Naive thymus-derived CD4-positive, alpha-beta T cell (primary cell): ENCODE data around the gene EXOSC6. TPM values are rescaled to one million over a fixed set of nuclear protein-coding genes. Genes with fewer than 3 reads are reported as not detected.

Experiments
- ATAC-seq: fragments of 150-1000 bp; cut with Tn5 transposase; 2 replicates; pipeline ENCODE4 v1.10.0; 2021; ENCODE audit warnings: mild to moderate bottlenecking, moderate library complexity
- CTCF ChIA-PET: fragments of 350-600 bp; sonication (Branson Sonifier 250); formaldehyde crosslinking; loops from one replicate; lab custom pipeline; 2021; ENCODE audit warnings: antibody characterized with exemption; lab: Charles Lee
- POLR2A ChIA-PET: fragments of 350-600 bp; sonication (Branson Sonifier 250); formaldehyde crosslinking; loops from one replicate; lab custom pipeline; 2021; ENCODE audit warnings: antibody characterized with exemption, inconsistent platforms; lab: Charles Lee
- DNase-seq, 9 donors: peaks; one replicate each; pipeline versions ENCODE4 v3.0.0 to v3.0.0-alpha.2; 2020 to 2022; ENCODE audit warnings: mixed read lengths in 1 of 9
- H3K27ac ChIP-seq: one replicate; pipeline ENCODE4 v1.7.0; 2013; ENCODE audit warnings: mild to moderate bottlenecking, low read depth, low read length, moderate library complexity
- H3K27me3 ChIP-seq, 2 donors: one replicate each; pipeline ENCODE4 v1.7.0; 2013; ENCODE audit warnings: low read length in 2 of 2, mild to moderate bottlenecking in 2 of 2, moderate library complexity in 2 of 2; ENCODE audit not compliant: control insufficient read depth in 2 of 2, insufficient read depth in 2 of 2
- H3K36me3 ChIP-seq, 3 experiments: 1 replicate in 2 of 3; 2 replicates in 1 of 3; pipeline ENCODE4 v1.7.0; 2013; ENCODE audit warnings: low read length in 3 of 3, mild to moderate bottlenecking in 3 of 3, moderate library complexity in 1 of 3; ENCODE audit not compliant: insufficient read depth in 3 of 3, control insufficient read depth in 2 of 3
- H3K4me1 ChIP-seq, 2 donors: one replicate each; pipeline ENCODE4 v1.7.0; 2013; ENCODE audit warnings: low read length in 2 of 2, mild to moderate bottlenecking in 2 of 2, moderate library complexity in 1 of 2; ENCODE audit not compliant: control insufficient read depth in 2 of 2, insufficient read depth in 2 of 2
- H3K4me3 ChIP-seq: 2 replicates; pipeline ENCODE4 v1.7.0; 2013; ENCODE audit warnings: mild to moderate bottlenecking, low read length
- H3K9me3 ChIP-seq, 3 experiments: 1 replicate in 2 of 3; 2 replicates in 1 of 3; pipeline ENCODE4 v1.7.0; 2013; ENCODE audit warnings: low read length in 3 of 3; ENCODE audit not compliant: control insufficient read depth in 2 of 3
- H3K27ac Mint-ChIP-seq, 9 donors: one replicate each; pipeline ENCODE4 v1.8.0; 2020 to 2022; ENCODE audit warnings: mixed read lengths in 9 of 9, mild to moderate bottlenecking in 8 of 9, moderate library complexity in 5 of 9, inconsistent platforms in 2 of 9
- H3K27me3 Mint-ChIP-seq, 5 donors: one replicate each; pipeline ENCODE4 v1.8.0; 2021 to 2022; ENCODE audit warnings: mixed read lengths in 5 of 5, mild to moderate bottlenecking in 1 of 5
- H3K36me3 Mint-ChIP-seq, 5 donors: one replicate each; pipeline ENCODE4 v1.8.0; 2020 to 2022; ENCODE audit warnings: mixed read lengths in 5 of 5, mild to moderate bottlenecking in 3 of 5, inconsistent platforms in 1 of 5
- H3K4me1 Mint-ChIP-seq, 7 donors: one replicate each; pipeline ENCODE4 v1.8.0; 2020 to 2022; ENCODE audit warnings: mixed read lengths in 7 of 7, mild to moderate bottlenecking in 3 of 7, inconsistent platforms in 1 of 7
- H3K4me3 Mint-ChIP-seq, 10 donors: one replicate each; pipeline ENCODE4 v1.8.0; 2020 to 2022; ENCODE audit warnings: mild to moderate bottlenecking in 10 of 10, mixed read lengths in 10 of 10, moderate library complexity in 6 of 10, inconsistent platforms in 2 of 10
- H3K9me3 Mint-ChIP-seq, 11 donors: one replicate each; pipeline ENCODE4 v1.8.0; 2020 to 2022; ENCODE audit warnings: mixed read lengths in 11 of 11, mild to moderate bottlenecking in 4 of 11, inconsistent platforms in 1 of 11, moderate library complexity in 1 of 11
- intact Hi-C, 2 donors: fragments of 100-400 bp; cut with micrococcal nuclease; formaldehyde crosslinking; loops; one replicate each; pipeline ENCODE4 v1.15.1; 2023
- polyA plus RNA-seq, 2 donors: library from polyadenylated mRNA; unstranded; fragments of 300-500 nt; fragmentation: Illumina TruSeq; gene quantifications; one replicate each; pipeline ENCODE4 v1.2.3, GENCODE V29; 2021
- total RNA-seq, 6 experiments: library from RNA in 5 of 6; stranded (reverse) in 5 of 6; gene quantifications; 1 replicate in 5 of 6; 2 replicates in 1 of 6; pipeline ENCODE4 v1.2.3 and lab custom pipeline; 2021 to 2026

Gene EXOSC6
- total and polyA plus RNA-seq, 7 experiments from 2014 or later, result 7.9 to 45.9 (median 28.7) TPM

DNA sequence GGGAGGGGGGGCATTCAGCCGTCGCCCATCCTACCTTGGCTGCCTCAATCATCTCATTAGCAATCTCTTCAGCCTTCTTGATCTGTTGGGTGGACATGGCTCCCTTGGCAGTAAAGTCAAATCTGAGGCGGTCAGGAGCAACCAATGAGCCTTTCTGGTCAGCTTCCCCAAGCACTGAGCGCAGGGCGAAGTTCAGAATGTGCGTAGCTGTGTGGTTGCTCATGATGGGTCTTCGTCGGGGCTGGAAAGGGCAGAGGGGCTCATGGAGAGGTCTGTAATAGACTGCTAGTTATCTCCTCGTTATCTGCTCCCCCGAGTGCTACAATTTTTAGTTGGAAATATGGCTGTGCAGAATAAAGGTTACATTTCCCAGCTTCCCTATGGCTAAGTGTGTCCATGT is 7.2 kb upstream of the EXOSC6 start:
- CTCF ChIA-PET, result no interaction called here
- H3K4me1 Mint-ChIP-seq, result peaks cover 0 to 4% (median 0%) of the 10 kb centered on the region in 7 donors
- no peaks in the 10 kb centered on the region for H3K9me3 Mint-ChIP-seq
- H3K36me3 Mint-ChIP-seq, result peaks cover 0 to 28% (median 9%) of the 10 kb centered on the region in 5 donors
- intact Hi-C loops, result loop anchor here in 1 of 2 donors (10.0 kb wide), 1 partner anchor 1836 kb away; the partner anchor contains the start of genes DHX38 and TXNL4B
- no peak overlapping the region for H3K4me3 ChIP-seq
- H3K27me3 ChIP-seq, result no peaks in the 10 kb centered on the region
- no peaks in the 10 kb centered on the region for H3K4me1 ChIP-seq
- no peak for DNase-seq
- no peaks in the 10 kb centered on the region for H3K9me3 ChIP-seq
- peaks cover 14 to 95% (median 42%) of the 10 kb centered on the region in 3 experiments for H3K36me3 ChIP-seq
- H3K27me3 Mint-ChIP-seq, result no peaks in the 10 kb centered on the region
- no peak for ATAC-seq
- no peak overlapping the region for H3K4me3 Mint-ChIP-seq
- POLR2A ChIA-PET, result no interaction called here
- peak overlapping the region in 1 of 9 donors; percentile 48 for H3K27ac Mint-ChIP-seq
- no peak overlapping the region for H3K27ac ChIP-seq

DNA sequence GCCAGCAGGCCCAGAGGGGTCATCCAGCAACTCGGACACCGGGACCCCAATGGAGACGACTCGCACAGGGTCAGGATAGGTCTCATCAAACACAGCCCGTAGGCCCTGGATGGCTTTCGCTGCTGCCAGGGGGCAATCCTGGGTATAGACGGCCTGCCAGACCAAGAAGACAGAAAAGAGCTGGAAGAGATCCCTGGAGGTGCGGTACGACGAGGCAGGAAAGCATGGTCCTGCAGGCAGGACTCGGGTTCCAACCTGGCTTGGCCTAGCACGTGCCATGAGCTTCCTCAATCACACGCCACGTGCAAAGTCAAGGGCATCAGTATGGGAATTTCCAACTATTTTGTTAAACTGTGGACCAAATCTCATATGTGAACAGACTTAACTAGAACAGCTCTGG is 6.3 kb upstream of the EXOSC6 start:
- intact Hi-C loops, result loop anchor here in 1 of 2 donors (10.0 kb wide), 1 partner anchor 1837 kb away; the partner anchor contains the start of genes DHX38 and TXNL4B
- POLR2A ChIA-PET, result no interaction called here
- Histone ChIP-seq H3K4me3 (no peak overlapping the region), H3K27ac (no peak overlapping the region), H3K36me3 (peaks cover 14 to 96% (median 38%) of the 10 kb centered on the region in 3 experiments), H3K9me3 (no peaks in the 10 kb centered on the region), H3K27me3 (no peaks in the 10 kb centered on the region), H3K4me1 (no peaks in the 10 kb centered on the region)
- Mint-ChIP-seq H3K4me1 (peaks cover 0 to 4% (median 0%) of the 10 kb centered on the region in 7 donors), H3K27me3 (no peaks in the 10 kb centered on the region), H3K4me3 (no peak overlapping the region), H3K36me3 (peaks cover 0 to 30% (median 9%) of the 10 kb centered on the region in 5 donors), H3K27ac (peak overlapping the region in 2 of 9 donors; percentile 51 to 53), H3K9me3 (no peaks in the 10 kb centered on the region)
- DNase-seq (no peak), ATAC-seq (no peak)
- CTCF ChIA-PET, result interaction anchor here (0.6 kb wide), 1 partner anchor 23 kb away, joined by 3 read pairs; no protein-coding TSS in a partner anchor

DNA sequence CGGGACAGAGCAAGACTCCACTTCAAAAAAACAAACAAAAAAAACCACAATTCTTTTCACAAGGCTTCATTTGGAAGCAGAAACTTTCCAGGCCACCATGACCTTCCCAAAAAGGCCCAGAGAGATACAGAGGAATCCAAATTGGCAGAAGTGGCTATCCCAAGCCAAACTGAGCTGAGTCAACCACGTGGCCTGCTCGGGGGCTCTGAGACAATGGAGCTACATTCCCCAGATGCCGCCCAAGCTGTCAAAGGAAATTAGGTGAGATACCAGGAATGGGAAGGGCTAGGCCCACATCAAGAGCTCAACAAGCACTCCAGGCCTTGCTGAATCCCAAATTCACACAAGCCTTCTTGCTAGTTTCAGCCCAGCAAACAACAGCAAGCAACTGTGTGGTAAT is 5.7 kb upstream of the EXOSC6 start:
- no peak for ATAC-seq
- no peaks in the 10 kb centered on the region for H3K9me3 Mint-ChIP-seq
- Histone ChIP-seq H3K27me3 (no peaks in the 10 kb centered on the region), H3K4me1 (no peaks in the 10 kb centered on the region), H3K4me3 (no peak overlapping the region), H3K27ac (no peak overlapping the region), H3K36me3 (peaks cover 14 to 97% (median 33%) of the 10 kb centered on the region in 3 experiments), H3K9me3 (no peaks in the 10 kb centered on the region)
- peaks cover 0 to 31% (median 9%) of the 10 kb centered on the region in 5 donors for H3K36me3 Mint-ChIP-seq
- no peak for DNase-seq
- H3K27me3 Mint-ChIP-seq, result no peaks in the 10 kb centered on the region
- POLR2A ChIA-PET, result no interaction called here
- H3K4me3 Mint-ChIP-seq, result no peak overlapping the region
- H3K27ac Mint-ChIP-seq, result peak overlapping the region in 1 of 9 donors; percentile 64
- H3K4me1 Mint-ChIP-seq, result peaks cover 0 to 4% (median 0%) of the 10 kb centered on the region in 7 donors
- intact Hi-C loops, result loop anchor here in 1 of 2 donors (10.0 kb wide), 1 partner anchor 1837 kb away; the partner anchor contains the start of genes DHX38 and TXNL4B
- CTCF ChIA-PET, result no interaction called here

DNA sequence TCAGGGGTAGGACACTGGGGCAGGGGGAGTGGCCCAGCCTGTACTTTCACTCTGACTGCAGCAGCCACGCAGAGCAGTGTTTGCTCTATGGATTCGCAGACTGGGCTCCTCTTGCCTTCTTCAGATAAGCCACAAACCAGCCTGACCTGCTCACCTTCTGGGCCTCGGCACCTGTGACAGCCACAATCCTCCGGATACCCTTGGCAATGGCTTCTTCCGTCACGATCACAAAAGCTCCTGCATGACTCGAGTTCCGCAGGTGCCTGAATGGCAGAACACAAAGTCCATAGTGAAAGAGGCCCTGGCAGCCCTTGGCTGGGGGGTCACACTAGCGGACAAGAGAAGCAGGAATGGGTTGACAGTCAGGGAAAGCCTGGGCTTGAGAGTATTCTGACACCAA is 3.8 kb upstream of the EXOSC6 start:
- Mint-ChIP-seq H3K4me1 (peaks cover 0 to 11% (median 4%) of the 10 kb centered on the region in 7 donors), H3K36me3 (peaks cover 0 to 34% (median 6%) of the 10 kb centered on the region in 5 donors), H3K9me3 (peaks cover 0 to 3% (median 0%) of the 10 kb centered on the region in 11 donors), H3K27ac (no peak overlapping the region), H3K4me3 (no peak overlapping the region), H3K27me3 (no peaks in the 10 kb centered on the region)
- Histone ChIP-seq H3K36me3 (peaks cover 9 to 82% (median 25%) of the 10 kb centered on the region in 3 experiments), H3K9me3 (no peaks in the 10 kb centered on the region), H3K4me1 (peaks cover 0 to 5% of the 10 kb centered on the region in 2 donors), H3K27me3 (no peaks in the 10 kb centered on the region), H3K4me3 (no peak overlapping the region), H3K27ac (no peak overlapping the region)
- ChIA-PET CTCF (interaction anchor here (1.0 kb wide), 1 partner anchor 36 kb away, joined by 7 read pairs; no protein-coding TSS in a partner anchor), POLR2A (interaction anchor here (1.1 kb wide), 1 partner anchor 33 kb away, joined by 4 read pairs; no protein-coding TSS in a partner anchor)
- intact Hi-C loops, result loop anchor here in 1 of 2 donors (10.0 kb wide), 1 partner anchor 1839 kb away; the partner anchor contains the start of genes DHX38 and TXNL4B
- no peak for DNase-seq
- no peak for ATAC-seq

DNA sequence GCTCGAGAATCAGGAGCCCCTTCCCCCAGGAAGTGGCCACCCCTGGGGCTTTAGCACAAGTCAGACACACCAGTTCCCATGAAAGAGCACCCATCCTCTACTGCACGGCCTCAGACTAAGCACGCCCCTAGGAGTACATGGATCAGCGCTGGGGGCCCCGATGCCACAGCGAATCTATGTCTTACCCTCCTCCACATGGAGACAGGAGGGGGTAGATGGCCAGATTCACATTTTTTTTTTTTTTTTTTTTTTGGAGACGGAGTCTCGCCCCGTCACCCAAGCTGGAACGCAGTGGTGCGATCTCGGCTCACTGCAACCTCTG is 3.2 kb upstream of the EXOSC6 start:
- Histone ChIP-seq H3K9me3 (no peaks in the 10 kb centered on the region), H3K27ac (no peak overlapping the region), H3K36me3 (peaks cover 9 to 76% (median 18%) of the 10 kb centered on the region in 3 experiments), H3K4me3 (no peak overlapping the region), H3K4me1 (peaks cover 0 to 10% of the 10 kb centered on the region in 2 donors), H3K27me3 (no peaks in the 10 kb centered on the region)
- Mint-ChIP-seq H3K9me3 (peaks cover 0 to 3% (median 0%) of the 10 kb centered on the region in 11 donors), H3K4me3 (no peak overlapping the region), H3K4me1 (peaks cover 0 to 15% (median 5%) of the 10 kb centered on the region in 7 donors), H3K27ac (no peak overlapping the region), H3K36me3 (peaks cover 0 to 35% (median 6%) of the 10 kb centered on the region in 5 donors), H3K27me3 (no peaks in the 10 kb centered on the region)
- DNase-seq (no peak), ATAC-seq (no peak)
- POLR2A ChIA-PET, result no interaction called here
- CTCF ChIA-PET, result interaction anchor here (1.0 kb wide), 1 partner anchor 37 kb away, joined by 7 read pairs; no protein-coding TSS in a partner anchor
- intact Hi-C loops, result loop anchor here (5.0 to 10.0 kb wide), 2 partner anchors 267 to 1840 kb away; partner anchors contain the start of genes COG4 (in 1 of the 2), DHX38 (in 1 of the 2), SF3B3 (in 1 of the 2) and TXNL4B (in 1 of the 2)

DNA sequence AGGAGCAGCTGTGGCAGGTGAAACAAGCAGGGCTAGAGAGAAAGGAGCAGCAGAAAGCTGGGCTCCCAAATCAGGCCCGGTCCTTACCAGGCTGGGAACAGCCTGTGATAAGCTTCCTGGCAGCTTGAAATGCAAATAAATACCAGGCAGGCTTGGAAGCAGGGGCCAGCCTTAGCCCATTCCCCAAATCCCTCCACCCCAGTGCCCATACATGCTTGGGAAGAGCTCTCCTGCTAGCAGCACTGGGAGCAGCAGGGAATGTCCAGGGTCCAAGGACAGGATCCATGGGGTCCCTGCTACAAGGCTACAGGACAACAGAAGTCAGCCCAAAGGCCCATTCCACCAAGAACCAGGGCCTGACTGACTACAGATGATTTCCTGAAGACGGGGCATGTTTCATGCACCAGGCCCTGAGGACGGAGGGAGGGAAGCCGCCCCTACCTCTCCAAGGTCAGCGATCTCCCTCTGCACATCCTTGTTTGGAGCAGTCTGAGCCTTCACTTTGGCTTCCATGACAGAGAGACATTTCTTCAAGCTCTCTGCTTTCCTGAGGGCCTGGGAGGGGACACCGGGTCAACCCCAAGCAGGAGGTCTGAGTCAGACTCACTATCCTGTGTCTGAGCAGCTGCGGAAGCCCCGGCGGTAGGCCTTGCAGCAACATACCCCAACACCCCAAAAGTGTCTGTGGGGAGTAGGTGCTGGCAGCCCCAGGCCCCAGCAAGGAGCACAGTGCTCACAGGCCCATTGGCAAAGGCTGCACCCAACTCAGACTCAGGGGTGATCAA is 2.6 kb upstream of the EXOSC6 start:
- Mint-ChIP-seq H3K27ac (peak overlapping the region in 2 of 9 donors; percentile 32 to 62), H3K4me1 (peaks cover 0 to 18% (median 8%) of the 10 kb centered on the region in 7 donors), H3K36me3 (peaks cover 0 to 37% (median 6%) of the 10 kb centered on the region in 5 donors), H3K27me3 (no peaks in the 10 kb centered on the region), H3K9me3 (peaks cover 0 to 3% (median 0%) of the 10 kb centered on the region in 11 donors), H3K4me3 (no peak overlapping the region)
- H3K9me3 ChIP-seq, result no peaks in the 10 kb centered on the region
- H3K4me3 ChIP-seq, result no peak overlapping the region
- H3K27ac ChIP-seq, result no peak overlapping the region
- intact Hi-C loops, result loop anchor here (5.0 to 10.0 kb wide), 2 partner anchors 268 to 1840 kb away; partner anchors contain the start of genes COG4 (in 1 of the 2), DHX38 (in 1 of the 2), SF3B3 (in 1 of the 2) and TXNL4B (in 1 of the 2)
- H3K36me3 ChIP-seq, result peaks cover 9 to 70% (median 21%) of the 10 kb centered on the region in 3 experiments
- peaks cover 4 to 14% of the 10 kb centered on the region in 2 donors for H3K4me1 ChIP-seq
- no peaks in the 10 kb centered on the region for H3K27me3 ChIP-seq
- no peak for DNase-seq
- POLR2A ChIA-PET, result no interaction called here
- ATAC-seq, result no peak
- CTCF ChIA-PET, result interaction anchor here (0.5 kb wide), 1 partner anchor 231 kb away, joined by 4 read pairs; no protein-coding TSS in a partner anchor
